Natural killer cell treated with Interleukin-12 subunit alpha and Interleukin-12 subunit beta and Interleukin-15 and Interleukin-18, amount 100 ng/mL, for 72 hours (primary cell): Measurements from ENCODE around the gene P2RY4. TPM values are rescaled to one million over a fixed set of nuclear protein-coding genes. Genes with fewer than 3 reads are reported as not detected.
"Not testable (repeated sequence)": the region's sequence is repeated elsewhere in the genome, so short reads cannot be mapped to it uniquely, and the experiment has no call there.

Experiments used
- ATAC-seq, 2 donors: fragments of 150-1000 bp; cut with Tn5 transposase in 1 of 2; sonication (Bioruptor Pico), chemical (Tn5 transposase) in 1 of 2; 2 replicates each; pipeline ENCODE4 v1.10.0; 2021
- DNase-seq: peaks from one replicate; pipeline ENCODE4 v3.0.0; 2022; ENCODE audit warnings: low spot score
- H3K27ac Mint-ChIP-seq, 2 donors: 1 replicate in 1 of 2; 2 replicates in 1 of 2; pipeline ENCODE4 v1.8.0; 2022; ENCODE audit warnings: mixed read lengths in 2 of 2, mild to moderate bottlenecking in 1 of 2, moderate library complexity in 1 of 2
- H3K27me3 Mint-ChIP-seq, 2 donors: 1 replicate in 1 of 2; 2 replicates in 1 of 2; pipeline ENCODE4 v1.8.0; 2022; ENCODE audit warnings: mixed read lengths in 2 of 2
- H3K36me3 Mint-ChIP-seq: one replicate; pipeline ENCODE4 v1.8.0; 2022; ENCODE audit warnings: mixed read lengths
- H3K4me1 Mint-ChIP-seq, 2 donors: 1 replicate in 1 of 2; 2 replicates in 1 of 2; pipeline ENCODE4 v1.8.0; 2022; ENCODE audit warnings: low read depth in 2 of 2, mixed read lengths in 2 of 2, mild to moderate bottlenecking in 1 of 2
- H3K4me3 Mint-ChIP-seq: one replicate; pipeline ENCODE4 v1.8.0; 2022; ENCODE audit warnings: mixed read lengths
- H3K9me3 Mint-ChIP-seq: 2 replicates; pipeline ENCODE4 v1.8.0; 2022; ENCODE audit warnings: mixed read lengths
- total RNA-seq, 2 donors: library from RNA; stranded (reverse); gene quantifications; one replicate each; pipeline ENCODE4 v1.2.3, GENCODE V29; 2022

The P2RY4 gene
- total RNA-seq = under 1 TPM; 0.36 to 0.40 TPM

DNA sequence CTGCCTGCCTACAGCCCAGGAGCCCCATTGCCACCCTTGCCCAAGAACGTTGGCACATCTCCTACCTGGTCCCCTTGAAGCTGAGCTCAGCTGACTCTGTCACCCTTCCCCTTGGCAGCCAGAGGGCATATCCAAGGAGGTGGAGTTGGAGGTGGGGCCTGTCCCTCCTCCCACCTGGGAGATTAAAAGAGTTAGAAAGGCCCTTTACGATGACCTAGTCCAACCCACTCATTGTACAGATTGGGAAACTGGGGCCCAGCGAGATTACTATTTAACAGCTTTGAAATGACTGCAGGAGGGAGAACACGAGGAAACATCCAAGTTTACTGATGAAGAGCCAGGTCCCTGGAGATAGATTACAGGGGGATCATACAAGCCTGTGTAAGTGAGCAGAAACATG, at the start of gene P2RY4:
Gene P2RY4, minus strand, starts transcription at position 101 of the 400 bp plus-strand sequence. CDS start 580 bp downstream, outside the sequence.
- DNase-seq = no peak
- no peak for ATAC-seq
- Mint-ChIP-seq H3K27ac (no peak within 1 kb of the TSS), H3K4me3 (no peak within 1 kb of the TSS), H3K9me3 (no peaks in the 10 kb centered on the region), H3K27me3 (peaks cover 0 to 11% of the 10 kb centered on the region in 2 donors), H3K4me1 (no peaks in the 10 kb centered on the region), H3K36me3 (no peaks in the 10 kb centered on the region)

DNA sequence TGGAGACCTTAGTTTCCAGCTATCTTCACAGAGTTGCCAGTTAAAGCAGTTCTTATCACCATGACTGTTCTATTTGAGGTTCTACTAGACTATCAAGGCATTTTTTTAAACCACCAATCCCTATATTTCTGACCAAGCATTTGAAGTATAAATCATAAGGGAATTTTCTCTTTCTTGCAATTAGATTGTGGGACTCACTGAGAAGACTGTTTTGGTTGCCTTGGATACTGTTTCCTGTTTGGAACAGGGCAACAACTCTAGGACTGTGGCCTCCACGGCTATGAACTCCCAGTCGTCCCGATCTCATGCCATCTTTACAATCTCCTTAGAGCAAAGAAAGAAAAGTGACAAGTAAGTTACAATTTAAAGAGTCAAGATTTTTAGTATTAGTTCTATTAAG, 41.7 kb upstream of the P2RY4 start:
- no peaks in the 10 kb centered on the region for H3K4me1 Mint-ChIP-seq
- no peaks in the 10 kb centered on the region for H3K27me3 Mint-ChIP-seq
- H3K9me3 Mint-ChIP-seq = no peaks in the 10 kb centered on the region
- no peak overlapping the region for H3K27ac Mint-ChIP-seq
- H3K36me3 Mint-ChIP-seq = no peaks in the 10 kb centered on the region
- no peak overlapping the region for H3K4me3 Mint-ChIP-seq
- DNase-seq (no peak), ATAC-seq (no peak)

DNA sequence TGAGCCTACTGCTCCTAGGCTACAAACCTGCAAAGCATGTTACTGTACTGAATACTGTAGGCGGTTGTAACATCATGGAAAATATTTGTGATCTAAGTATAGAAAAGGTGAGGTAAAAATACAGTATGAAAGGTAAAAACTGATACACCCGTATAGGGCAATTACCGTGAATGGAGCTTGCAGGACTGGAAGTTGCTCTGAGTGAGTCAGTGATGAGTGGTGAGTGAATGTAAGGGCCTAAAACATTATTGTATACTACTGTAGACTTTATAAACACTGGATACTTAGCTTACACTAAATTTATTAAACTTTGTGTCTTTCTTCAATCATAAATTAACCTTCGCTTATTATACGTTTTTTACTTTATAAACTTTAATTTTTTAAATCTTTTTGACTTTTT, 33.6 kb upstream of the P2RY4 start:
- Mint-ChIP-seq H3K36me3 (no peaks in the 10 kb centered on the region), H3K9me3 (no peaks in the 10 kb centered on the region), H3K27ac (no peak overlapping the region), H3K4me3 (no peak overlapping the region), H3K4me1 (peaks cover 0 to 3% of the 10 kb centered on the region in 2 donors), H3K27me3 (no peaks in the 10 kb centered on the region)
- DNase-seq = no peak
- no peak for ATAC-seq

DNA sequence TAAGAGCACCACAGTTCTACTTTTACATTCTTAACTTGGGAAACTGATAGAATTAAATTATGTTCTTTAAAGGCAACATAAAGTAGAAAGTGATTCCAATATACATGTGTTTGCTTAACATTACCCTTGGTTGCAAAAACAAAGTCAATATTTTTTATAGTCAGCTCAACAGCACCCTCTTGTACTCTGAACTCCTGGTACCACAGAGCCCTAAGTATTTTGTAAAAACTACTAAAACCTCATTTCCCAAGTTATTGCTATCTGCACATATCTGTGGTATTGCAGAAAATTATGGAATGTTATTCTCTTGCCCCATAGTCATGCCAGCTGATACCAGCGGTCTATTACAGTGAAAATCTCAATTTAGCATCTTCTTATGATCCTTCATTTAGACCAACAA, 32.8 kb upstream of the P2RY4 start:
- ATAC-seq (no peak), DNase-seq (no peak)
- no peaks in the 10 kb centered on the region for H3K36me3 Mint-ChIP-seq
- H3K9me3 Mint-ChIP-seq = no peaks in the 10 kb centered on the region
- peak overlapping the region; percentile 12 for H3K4me3 Mint-ChIP-seq
- H3K27ac Mint-ChIP-seq = no peak overlapping the region
- H3K4me1 Mint-ChIP-seq = peaks cover 0 to 3% of the 10 kb centered on the region in 2 donors
- H3K27me3 Mint-ChIP-seq = no peaks in the 10 kb centered on the region

DNA sequence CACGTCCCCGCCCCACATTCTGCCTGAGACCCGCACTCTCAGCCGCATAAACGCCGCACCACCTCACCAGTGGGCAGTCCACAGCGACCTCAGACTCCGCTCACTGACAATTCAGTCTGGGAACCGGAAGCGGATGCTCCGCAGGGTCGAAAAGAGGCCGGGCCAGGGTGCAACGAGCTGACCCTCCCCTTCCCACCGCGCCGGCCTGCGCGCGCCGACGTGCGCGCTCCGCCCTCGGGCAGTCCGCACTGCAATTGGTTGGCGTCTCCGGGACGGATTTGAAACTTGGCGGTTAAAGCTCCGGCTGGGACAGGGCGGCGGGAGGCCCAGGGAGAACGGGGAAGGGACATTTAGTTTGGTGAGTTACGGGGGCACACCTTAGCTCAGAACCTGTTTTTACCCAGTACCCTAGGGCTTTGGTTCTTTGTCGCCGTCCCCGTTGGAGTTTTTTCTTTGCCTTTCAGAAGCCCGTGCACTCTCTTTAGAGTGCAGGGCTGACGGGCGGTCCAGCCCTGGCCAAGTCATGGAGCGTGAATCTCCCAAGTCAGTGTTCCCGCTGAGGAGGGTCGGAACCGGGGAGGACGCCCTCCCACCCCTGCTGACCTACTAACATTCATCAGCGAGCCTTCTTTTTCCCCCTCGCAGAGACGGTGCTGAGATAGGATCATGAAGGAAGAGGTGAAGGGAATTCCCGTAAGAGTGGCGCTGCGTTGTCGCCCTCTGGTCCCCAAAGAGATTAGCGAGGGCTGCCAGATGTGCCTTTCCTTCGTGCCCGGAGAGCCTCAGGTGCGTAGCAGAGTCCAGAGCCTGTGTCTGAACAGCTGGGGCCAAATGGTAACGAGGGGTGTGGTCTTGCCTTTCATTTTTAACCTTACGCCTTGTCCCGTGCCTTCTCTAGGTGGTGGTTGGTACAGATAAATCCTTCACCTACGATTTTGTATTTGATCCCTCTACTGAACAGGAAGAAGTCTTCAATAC, 30.1 kb upstream of the P2RY4 start, which contains the start of the genes KIF4A and PDZD11:
Gene KIF4A, plus strand, starts transcription at position 312 of the 978 bp plus-strand sequence. Its CDS starts 355 bp downstream, at position 667.
Gene PDZD11, minus strand, starts transcription at position 135 of the 978 bp plus-strand sequence. CDS start 586 bp downstream, outside the sequence.
- Mint-ChIP-seq H3K36me3 (peaks cover under 1% of the 10 kb centered on the region), H3K27ac (peak within 1 kb of the TSS; percentile 60 to 81), H3K4me1 (peaks cover under 1 to 6% of the 10 kb centered on the region in 2 donors), H3K9me3 (no peaks in the 10 kb centered on the region), H3K27me3 (peaks cover 0 to 2% of the 10 kb centered on the region in 2 donors), H3K4me3 (peak within 1 kb of the TSS; percentile 84)
- peak; percentile 99 to 100 for ATAC-seq
- peak; percentile 89 for DNase-seq

DNA sequence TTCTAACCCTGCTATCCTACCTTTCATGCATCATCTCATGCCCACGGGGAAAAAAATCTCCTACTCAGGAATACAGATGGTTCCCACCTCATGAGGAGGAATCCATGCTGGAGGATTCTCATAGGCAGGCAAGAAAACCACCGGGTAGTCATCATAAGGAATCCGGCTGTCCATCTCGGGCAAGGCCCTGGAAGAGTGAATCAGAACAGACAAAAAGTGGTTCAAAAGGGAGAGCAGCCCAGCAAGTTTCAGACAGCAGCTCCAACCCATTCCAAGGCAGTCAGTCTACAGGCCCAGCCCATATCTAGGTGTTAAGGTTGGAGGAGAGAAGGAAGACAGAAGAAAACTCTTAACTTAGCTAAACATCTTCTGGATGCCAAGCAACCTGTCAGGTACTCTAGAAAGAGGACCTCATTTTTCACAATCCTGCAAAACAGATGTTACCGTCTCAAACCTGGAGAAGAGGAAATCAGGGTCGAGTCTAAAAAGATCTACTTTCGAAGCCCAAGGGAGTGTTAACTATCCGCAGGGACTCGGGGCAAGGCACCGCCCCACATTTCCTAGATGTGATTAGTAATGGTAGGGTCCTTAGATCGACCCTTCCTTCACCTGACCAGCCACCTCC, 29.3 kb upstream of the P2RY4 start:
- ATAC-seq = no peak
- Mint-ChIP-seq H3K4me3 (peak overlapping the region; percentile 84), H3K4me1 (peaks cover 5 to 6% of the 10 kb centered on the region in 2 donors), H3K27me3 (peaks cover 0 to 2% of the 10 kb centered on the region in 2 donors), H3K36me3 (peaks cover 6% of the 10 kb centered on the region), H3K9me3 (no peaks in the 10 kb centered on the region), H3K27ac (peak overlapping the region; percentile 60 to 81)
- no peak for DNase-seq

DNA sequence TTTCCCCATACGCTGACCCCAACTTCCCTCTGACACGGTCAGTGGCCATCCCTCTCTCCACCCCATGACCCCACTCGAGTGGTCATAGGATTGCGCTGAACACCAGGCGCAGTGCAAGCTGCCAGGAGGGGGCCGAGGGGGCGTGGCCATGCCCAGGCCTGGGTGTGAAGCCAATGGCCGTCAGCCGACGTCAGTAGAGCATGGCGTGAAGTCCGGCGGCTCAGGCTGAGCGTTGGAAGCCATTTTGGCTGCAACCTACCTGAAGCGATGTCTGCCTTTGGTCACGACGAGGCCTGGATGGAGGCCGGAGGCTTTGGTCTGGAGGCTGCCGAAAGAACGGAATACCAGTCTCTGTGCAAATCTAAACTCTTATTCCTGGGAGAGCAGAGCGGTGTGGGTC, 21.9 kb upstream of the P2RY4 start, which contains the start of gene RAB41:
Gene RAB41, plus strand, starts transcription at position 222 of the 400 bp plus-strand sequence. Its CDS starts 46 bp downstream, at position 268.
- no peaks in the 10 kb centered on the region for H3K9me3 Mint-ChIP-seq
- peaks cover 0 to 2% of the 10 kb centered on the region in 2 donors for H3K27me3 Mint-ChIP-seq
- H3K36me3 Mint-ChIP-seq = peaks cover 6% of the 10 kb centered on the region
- no peak within 1 kb of the TSS for H3K4me3 Mint-ChIP-seq
- ATAC-seq (no peak), DNase-seq (no peak)
- no peak within 1 kb of the TSS for H3K27ac Mint-ChIP-seq
- peaks cover 2 to 5% of the 10 kb centered on the region in 2 donors for H3K4me1 Mint-ChIP-seq

DNA sequence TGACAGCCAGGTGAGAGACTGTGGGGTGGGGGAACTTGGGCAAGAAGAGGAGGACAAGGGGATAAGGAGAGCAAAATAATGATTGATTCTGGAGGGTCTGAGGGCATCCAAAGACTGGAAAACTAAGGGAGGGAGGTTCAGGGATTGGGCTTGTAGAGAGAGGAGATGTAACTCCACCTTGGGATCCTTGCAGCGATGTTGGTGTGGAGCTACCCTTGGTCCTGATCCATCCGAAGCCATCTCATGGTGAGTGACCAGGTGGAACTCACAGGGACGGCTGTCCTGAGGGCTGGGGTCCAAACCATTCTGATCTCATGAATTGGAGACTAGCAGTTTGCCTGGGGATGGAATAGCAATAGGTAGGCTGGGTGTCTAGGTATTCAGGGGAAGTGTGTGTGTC, 20.6 kb upstream of the P2RY4 start:
- Mint-ChIP-seq H3K27me3 (peaks cover 0 to 3% of the 10 kb centered on the region in 2 donors), H3K4me3 (no peak overlapping the region), H3K27ac (no peak overlapping the region), H3K9me3 (no peaks in the 10 kb centered on the region), H3K36me3 (peaks cover 6% of the 10 kb centered on the region), H3K4me1 (peaks cover 0 to 5% of the 10 kb centered on the region in 2 donors)
- ATAC-seq (no peak), DNase-seq (no peak)

DNA sequence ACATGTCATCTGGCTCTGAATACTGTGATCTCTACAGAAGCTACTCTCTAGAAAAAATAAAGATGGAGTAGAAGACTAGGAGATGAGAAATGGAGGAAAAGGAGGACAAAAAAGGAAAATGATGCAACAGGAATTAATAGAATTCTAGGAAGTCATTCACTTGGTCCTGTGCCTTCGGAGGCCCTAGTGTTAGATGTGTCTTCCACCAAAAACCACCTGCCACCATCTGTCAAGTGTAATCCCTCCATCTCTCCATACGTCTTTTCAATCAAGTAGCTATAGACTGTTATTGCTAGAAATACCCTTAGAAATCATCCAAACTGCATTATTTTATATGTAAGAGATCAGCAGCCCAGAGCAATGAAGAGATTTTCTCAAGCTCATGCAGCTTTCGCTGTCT, 19.1 kb upstream of the P2RY4 start:
- DNase-seq = no peak
- H3K27ac Mint-ChIP-seq = no peak overlapping the region
- H3K4me1 Mint-ChIP-seq = no peaks in the 10 kb centered on the region
- no peaks in the 10 kb centered on the region for H3K9me3 Mint-ChIP-seq
- no peaks in the 10 kb centered on the region for H3K36me3 Mint-ChIP-seq
- H3K27me3 Mint-ChIP-seq = peaks cover 0 to 3% of the 10 kb centered on the region in 2 donors
- no peak overlapping the region for H3K4me3 Mint-ChIP-seq
- no peak for ATAC-seq

DNA sequence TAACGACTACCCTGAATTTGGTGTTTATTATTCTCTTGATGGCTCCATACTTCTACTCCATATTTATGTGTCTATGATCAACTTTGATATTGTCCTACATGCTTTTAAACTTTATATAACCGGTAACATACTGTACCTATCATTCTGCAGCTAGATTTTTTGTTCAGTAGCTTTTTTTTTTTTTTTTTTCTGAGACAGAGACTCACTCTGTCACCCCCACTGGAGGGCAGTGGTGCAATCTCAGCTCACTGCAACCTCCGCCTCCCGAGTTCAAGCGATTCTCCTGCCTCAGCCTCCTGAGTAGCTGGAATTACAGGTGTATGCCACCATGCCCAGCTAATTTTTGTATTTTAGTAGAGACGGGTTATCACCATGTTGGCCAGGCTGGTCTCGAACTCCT, 14.0 kb upstream of the P2RY4 start:
- not testable (repeated sequence) for ATAC-seq, H3K4me1 Mint-ChIP-seq, DNase-seq, H3K36me3 Mint-ChIP-seq, H3K9me3 Mint-ChIP-seq, H3K27ac Mint-ChIP-seq, H3K4me3 Mint-ChIP-seq
- H3K27me3 Mint-ChIP-seq = peaks cover 0 to 15% of the 10 kb centered on the region in 2 donors

DNA sequence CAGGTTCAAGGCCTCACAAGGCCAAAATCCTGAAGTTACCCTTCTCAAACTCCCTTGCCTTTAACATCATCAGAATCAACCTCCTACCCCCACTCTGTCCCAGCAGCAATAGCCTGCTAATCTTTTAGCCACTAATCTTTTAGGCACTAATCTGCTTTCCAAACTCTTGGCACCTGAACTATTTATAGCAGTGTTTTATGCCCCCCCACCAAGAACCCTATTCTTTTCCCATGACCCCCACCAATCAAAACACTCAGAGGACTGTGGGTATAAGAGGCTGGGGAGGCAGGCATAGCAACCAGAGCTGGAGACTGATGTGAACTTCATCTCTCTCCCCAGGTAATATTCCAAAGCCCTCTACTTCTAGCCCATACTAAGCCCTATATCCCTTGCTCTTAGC, 8.0 kb upstream of the P2RY4 start, which contains the start of gene ARR3:
Gene ARR3, plus strand, starts transcription at position 301 of the 400 bp plus-strand sequence. CDS start 1,052 bp downstream, outside the sequence.
- Mint-ChIP-seq H3K9me3 (no peaks in the 10 kb centered on the region), H3K4me1 (no peaks in the 10 kb centered on the region), H3K36me3 (no peaks in the 10 kb centered on the region), H3K27ac (no peak within 1 kb of the TSS), H3K4me3 (no peak within 1 kb of the TSS), H3K27me3 (peaks cover 0 to 19% of the 10 kb centered on the region in 2 donors)
- DNase-seq = no peak
- ATAC-seq = no peak

DNA sequence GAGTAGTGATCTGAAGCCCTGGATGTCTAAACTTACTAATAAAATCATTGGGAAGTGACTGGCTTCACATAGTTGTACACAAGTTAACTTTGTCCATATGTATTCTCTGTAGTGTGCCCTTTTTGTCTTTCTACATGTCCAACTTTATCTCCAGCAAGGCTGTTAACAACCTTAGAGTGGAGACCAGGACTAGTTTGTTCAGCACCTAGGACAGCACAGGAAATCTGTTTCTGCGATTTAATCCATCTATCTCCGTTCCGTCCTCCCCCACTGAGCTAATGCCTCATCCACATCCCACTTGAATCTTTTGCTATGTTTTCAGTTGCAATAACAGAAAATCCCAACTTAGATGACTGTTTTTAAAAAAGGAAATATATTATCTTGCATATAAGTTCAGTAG, 4.8 kb upstream of the P2RY4 start:
- Mint-ChIP-seq H3K4me3 (no peak overlapping the region), H3K36me3 (no peaks in the 10 kb centered on the region), H3K9me3 (no peaks in the 10 kb centered on the region), H3K27ac (no peak overlapping the region), H3K4me1 (no peaks in the 10 kb centered on the region), H3K27me3 (peaks cover 0 to 13% of the 10 kb centered on the region in 2 donors)
- ATAC-seq = no peak
- DNase-seq = no peak

DNA sequence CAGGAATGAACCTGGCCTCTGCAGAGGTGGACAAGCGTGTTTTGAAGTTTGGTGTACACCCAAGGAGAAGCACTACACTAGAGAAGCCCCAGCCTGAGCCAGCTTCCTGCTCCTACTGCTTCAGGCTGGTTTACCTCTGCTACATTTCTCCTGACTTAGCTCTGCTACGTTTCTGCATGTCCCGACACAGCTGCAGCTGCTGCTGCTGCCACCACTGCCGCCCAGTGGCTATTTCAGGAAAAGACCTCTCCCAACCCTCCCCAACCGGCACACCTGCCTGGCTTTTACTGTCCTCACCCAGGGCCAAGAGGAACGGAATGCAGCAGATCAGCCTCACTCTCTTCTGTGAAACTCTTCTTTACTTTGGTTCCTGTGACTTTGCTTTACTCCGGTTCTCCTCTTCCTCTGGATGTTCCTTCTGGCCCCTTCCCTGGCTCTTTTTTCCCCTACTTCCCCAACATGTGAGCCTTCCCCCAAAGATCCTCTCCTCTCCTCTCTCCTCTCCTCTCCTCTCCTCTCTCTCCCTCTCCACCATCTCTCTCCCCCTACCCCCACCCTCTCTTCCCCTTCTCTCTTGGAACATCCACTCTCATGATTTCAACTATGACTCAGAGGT, 3.1 kb upstream of the P2RY4 start:
- Mint-ChIP-seq H3K36me3 (no peaks in the 10 kb centered on the region), H3K9me3 (no peaks in the 10 kb centered on the region), H3K27ac (no peak overlapping the region), H3K4me3 (no peak overlapping the region), H3K4me1 (no peaks in the 10 kb centered on the region), H3K27me3 (peaks cover 0 to 11% of the 10 kb centered on the region in 2 donors)
- ATAC-seq = no peak
- DNase-seq = no peak
